ENCODE measurements around the gene MUC20.

The MUC20 gene

GRCh38 chr3:195750797-195751520, 30.2 kb downstream of the MUC20 start:
- DNase-seq (ENCODE audit: low read depth), result no peak
- TF ChIP-seq CTCF (conservative IDR thresholded peaks at IDR 0.05; ENCODE audit: low read depth, low read length), result no peak
- H3K4me3 ChIP-seq (ENCODE audit: low read length), result no peak overlapping the region

DNA sequence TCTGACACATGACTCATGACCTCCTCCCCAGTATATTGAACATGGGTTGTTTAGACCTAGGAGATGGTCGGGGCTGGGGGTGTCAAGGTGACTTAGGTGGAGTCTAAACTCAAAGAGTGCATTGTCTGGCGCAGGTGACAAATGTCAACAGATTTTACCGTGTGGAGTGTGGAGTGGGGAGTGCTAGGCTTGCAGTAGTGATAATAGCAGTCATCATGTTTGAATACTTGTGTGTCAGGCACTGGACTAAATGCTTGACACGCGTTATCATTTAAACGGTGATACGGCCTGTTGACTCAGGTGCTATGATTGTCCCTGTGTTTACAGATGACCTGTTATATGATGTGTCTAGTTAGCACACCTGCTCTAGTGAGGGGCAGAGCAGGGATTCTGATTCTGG, 30.8 kb downstream of the MUC20 start:
- no peak for TF ChIP-seq CTCF (conservative IDR thresholded peaks at IDR 0.05; ENCODE audit: low read depth, low read length)
- DNase-seq (ENCODE audit: low read depth), result no peak
- no peak overlapping the region for H3K4me3 ChIP-seq (ENCODE audit: low read length)

DNA sequence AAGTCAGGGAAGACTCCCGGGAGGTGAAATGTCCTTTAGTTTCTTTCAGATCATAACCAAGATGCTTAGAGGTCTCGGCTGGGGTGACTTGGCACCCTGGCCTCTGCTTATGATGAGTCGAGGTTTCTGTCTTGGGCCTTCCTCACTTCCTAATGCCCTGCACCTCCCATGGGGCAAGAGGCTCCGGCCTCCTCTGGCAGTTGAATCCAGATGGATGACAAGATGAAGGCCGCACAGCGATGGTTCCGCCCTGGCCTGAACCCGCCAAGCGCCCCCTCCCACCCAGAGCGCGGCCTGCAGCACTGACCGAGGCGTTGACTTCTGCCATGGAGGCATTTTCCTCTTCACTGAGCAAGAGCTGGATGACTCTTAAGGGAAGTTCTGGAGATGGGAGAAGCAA, 31.3 kb downstream of the MUC20 start:
- no peak overlapping the region for H3K4me3 ChIP-seq (ENCODE audit: low read length)
- TF ChIP-seq CTCF (conservative IDR thresholded peaks at IDR 0.05; ENCODE audit: low read depth, low read length), result no peak
- no peak for DNase-seq (ENCODE audit: low read depth)

DNA sequence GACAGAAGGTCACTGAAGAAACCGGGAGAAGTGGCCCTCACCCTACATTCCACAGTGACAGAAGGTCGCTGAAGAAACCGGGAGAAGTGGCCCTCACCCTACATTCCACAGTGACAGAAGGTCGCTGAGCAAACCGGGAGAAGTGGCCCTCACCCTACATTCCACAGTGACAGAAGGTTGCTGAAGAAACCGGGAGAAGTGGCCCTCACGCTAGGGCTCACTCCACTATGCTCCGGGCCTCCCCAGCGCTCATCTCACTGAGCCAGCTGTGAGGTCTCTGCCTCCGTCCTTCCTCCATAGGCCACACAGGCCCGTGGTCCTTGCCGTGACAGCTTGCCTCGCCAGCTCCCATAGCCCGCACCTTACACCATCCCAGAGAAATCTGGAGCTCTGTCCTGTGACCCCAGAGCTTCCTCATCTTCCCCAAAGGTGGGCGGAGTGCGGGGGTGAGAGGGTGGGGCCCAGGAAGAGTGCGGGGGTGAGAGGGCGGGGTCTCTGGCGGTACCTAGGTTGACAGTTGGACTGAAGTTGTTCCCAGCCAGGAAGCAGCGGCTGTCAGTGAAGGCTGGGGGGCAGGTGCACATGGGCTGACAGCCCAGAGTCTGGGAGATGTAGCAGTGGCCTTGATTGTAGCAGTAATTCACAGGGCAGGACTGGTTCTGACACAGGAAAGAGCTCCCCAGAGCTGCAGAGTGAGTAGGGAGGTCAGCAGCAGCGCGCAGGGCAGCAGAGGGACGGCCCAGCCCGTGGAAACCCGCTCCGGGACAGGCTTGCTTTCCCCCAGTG, 32.0 kb downstream of the MUC20 start:
- DNase-seq (ENCODE audit: low read depth), result no peak
- no peak overlapping the region for H3K4me3 ChIP-seq (ENCODE audit: low read length)
- no peak for TF ChIP-seq CTCF (conservative IDR thresholded peaks at IDR 0.05; ENCODE audit: low read depth, low read length)

DNA sequence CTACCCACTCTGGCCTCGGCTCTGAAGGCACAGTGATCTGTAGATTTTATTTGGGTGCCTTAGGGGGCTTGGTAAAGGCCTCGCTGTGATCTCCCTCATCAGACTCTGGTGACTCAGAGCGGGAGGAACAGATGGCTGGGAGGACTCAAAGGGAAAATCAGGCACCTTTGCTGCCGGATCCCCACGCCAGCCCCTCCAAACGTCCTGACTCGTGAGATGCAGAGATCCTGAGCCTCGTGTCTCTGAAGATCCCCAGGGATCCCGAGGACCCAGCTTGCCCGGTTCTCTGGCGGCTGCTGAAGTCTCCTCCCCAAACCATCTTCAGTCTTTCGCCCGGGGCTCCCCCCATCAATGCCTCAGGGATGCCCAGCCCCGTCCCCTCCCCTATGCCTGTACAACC, 32.8 kb downstream of the MUC20 start:
- TF ChIP-seq CTCF (conservative IDR thresholded peaks at IDR 0.05; ENCODE audit: low read depth, low read length), result no peak
- no peak overlapping the region for H3K4me3 ChIP-seq (ENCODE audit: low read length)
- DNase-seq (ENCODE audit: low read depth), result no peak

- H3K4me3 ChIP-seq (ENCODE audit: low read length), result no peak overlapping the region
- TF ChIP-seq CTCF (conservative IDR thresholded peaks at IDR 0.05; ENCODE audit: low read depth, low read length), result no peak
- DNase-seq (ENCODE audit: low read depth), result no peak
Observed at GRCh38 chr3:195754141-195754540, 33.4 kb downstream of the MUC20 start.

DNA sequence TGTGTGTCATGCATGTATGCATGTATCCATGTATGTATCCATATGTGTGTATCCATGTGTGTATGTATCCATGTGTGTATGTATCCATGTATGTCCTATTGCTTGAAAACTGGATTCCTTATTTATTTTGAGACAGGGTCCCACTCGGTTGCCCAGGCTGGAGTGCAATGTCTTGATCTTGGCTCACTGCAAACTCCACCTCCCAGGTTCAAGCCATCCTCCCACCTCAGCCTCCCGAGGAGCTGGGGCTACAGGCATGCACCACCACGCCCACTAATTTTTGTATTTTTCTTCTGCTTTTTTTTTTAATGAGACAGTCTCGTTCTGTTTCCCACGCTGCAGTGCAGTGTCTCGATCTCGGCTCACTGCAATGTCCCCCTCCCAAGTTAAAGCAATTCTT, 34.1 kb downstream of the MUC20 start:
- TF ChIP-seq CTCF (conservative IDR thresholded peaks at IDR 0.05; ENCODE audit: low read depth, low read length), result no peak
- DNase-seq (ENCODE audit: low read depth), result no peak

More for the DNA sequence above, 34.1 kb downstream of the MUC20 start:
- no peak overlapping the region for H3K4me3 ChIP-seq (ENCODE audit: low read length)
